Activated CD8-positive, alpha-beta memory T cell treated with anti-CD3 and anti-CD28 coated beads, Interleukin-2, amount 50 U/mL, for 4 hours (primary cell): ENCODE measurements around the gene CACNA1B.
"Not testable (repeated sequence)": the region's sequence is repeated elsewhere in the genome, so short reads cannot be mapped to it uniquely, and the experiment has no call there.

Experiments used
- DNase-seq: peaks from one replicate; pipeline ENCODE4 v3.0.0-alpha.2; 2020

The CACNA1B gene

DNA sequence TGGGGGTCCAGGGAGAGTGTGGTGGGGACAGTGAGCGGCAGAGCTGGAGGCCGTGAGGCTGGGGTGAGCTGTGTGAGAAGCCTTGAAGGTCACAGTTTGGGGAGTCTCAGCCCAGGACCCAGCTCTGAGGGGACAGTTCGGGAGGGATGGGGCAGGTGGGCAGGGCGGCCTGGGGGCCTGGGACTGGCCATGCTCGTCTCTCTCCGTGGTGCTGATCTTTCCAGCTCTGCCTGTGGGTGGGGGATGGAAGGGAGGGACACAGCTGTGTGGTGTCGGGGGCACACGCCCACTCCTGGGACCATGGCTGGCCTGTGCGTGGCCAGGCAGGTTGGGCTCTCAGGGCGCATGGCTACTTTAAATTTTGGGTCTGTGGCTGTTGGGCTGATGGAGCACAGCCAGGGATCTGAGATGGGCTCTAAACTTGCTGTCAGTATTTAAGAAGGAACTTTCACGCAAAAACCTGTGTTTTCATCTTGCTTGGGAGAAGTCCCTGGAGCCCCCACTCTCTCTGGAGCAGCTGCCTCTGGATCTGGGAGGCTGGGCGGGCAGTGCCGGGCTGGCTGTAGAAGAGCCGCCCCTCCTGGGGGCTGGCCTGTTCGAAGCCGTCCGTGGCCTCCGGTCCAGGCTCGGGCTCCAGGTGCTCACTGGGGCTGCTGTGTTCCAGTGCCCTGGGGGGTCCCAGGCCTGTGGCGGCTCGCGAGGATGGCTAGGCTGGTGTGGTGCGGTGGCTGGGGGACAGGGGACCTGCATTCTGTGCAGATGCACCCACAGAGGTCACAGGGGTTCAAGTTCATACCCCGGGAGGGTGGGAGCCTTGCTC is 13.4 kb downstream of the CACNA1B start:
- DNase-seq = not testable (repeated sequence)

DNA sequence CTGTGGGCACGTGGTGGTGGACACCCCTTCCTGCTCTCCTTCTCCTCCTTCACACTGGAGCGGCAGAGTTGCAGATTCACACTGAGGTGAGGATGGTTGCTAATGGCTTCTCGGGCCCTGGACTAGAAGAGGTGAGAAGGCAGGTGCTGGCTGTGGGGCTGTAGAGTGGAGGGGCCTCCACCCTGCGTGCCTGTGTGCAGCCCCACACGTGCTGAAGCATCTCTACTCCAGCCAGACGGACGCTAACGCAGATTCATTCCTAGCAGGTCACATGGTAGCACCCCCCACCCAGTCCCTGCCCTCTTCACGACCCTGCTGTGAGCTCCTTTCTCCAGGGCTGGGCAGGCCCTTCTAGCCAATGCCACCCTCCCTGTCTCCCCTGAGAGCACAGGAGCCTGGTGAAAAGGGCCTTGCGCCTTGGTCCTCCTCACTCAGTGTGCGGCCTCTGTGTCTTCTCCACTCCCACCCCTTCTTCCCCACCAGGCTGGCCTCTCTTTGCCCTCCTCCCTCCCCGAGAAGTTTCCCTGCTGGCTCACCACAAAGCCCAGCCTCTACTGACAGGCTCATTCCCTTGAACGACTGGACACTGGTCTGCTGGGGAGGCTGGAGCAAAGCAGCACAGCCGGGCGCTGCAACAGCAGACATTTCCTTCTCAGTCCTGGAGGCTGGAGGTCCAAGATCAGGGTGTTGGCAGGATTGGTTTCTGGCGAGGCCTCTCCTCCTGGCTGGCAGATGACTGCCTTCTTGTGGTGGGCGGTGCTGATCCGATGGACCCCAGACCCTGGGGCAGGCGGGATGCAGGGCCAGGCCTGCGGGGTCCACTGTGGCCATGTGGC is 14.2 kb downstream of the CACNA1B start:
- DNase-seq = no peak

DNA sequence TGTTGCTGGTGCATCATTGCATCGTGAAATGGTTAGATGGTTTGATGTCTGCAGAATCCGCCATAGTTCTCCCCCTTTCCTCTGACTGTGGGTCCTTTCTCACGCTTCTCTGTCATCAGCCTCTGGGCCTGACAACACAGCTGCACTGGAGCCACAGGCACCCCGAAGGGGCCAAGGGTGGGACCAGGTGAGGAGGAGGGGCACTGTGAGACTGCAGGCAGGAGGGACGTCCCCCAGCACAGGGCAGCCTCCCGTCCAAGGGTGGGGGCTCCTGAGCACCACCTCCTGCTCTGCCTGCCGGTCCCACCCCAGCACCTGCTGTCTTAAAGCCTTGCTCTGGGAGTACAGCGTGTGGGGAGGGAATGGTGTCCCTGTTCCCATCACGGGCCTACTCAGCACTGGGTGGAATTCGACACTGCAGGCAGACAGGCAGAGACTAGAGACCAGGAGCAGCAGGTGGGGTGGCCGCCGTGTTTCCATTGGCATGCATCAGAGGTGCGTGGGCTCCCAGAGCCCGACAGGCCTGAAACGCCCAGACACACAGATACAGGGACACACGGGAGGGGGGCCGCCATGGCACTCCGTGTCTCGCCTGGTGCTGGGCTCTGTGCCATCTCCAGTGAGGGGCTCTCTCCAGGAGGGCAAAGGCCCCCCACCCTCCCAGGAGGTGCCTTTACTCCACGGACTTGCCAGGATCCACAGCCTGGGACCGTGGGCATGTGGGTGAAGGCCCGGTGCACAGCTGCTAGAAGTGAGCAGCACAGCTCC is 15.0 kb downstream of the CACNA1B start:
- no peak for DNase-seq

DNA sequence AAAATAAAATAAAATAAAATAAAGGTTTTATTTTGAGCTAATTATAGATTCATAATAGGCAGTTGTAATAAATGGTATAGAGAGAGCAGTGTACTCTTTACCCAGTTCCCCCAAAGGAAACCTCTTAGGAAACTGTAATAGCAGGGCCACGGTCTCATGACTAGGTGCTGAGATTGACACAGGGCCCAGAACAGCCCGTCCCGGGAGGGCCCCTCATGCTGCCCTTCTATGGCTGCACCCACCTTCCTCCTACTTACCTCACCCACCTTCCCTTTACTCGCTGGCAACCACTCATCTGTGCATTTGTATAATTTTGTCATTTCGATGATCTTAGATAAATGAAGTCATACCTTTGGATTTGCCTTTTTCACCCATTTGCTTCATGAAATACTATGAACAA is 16.1 kb downstream of the CACNA1B start:
- no peak for DNase-seq

GRCh38 chr9:137899551-137900360 is 22.2 kb downstream of the CACNA1B start:
- no peak for DNase-seq

- no peak for DNase-seq
Measured at GRCh38 chr9:137900584-137901310, 23.2 kb downstream of the CACNA1B start.

DNA sequence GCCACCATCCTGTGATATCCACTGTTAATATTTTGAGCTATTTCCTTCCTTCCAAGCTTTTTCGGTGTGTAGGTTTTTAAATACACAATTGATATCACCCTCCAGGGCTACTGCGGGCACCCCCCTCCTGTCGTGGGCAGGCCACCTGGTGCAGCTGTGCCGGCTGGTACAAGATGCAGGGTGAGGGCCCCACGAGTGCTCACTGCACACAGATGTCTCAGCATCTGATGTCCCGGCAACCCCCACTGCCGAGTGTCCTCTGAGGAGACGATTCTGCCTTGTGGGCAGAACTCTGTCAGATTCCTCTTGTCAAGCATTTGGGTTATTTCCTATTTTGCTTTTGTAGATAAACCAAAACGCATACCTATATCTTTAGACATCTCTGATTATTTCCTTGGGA is 25.1 kb downstream of the CACNA1B start:
- no peak for DNase-seq

GRCh38 chr9:137905740-137906139 is 28.2 kb downstream of the CACNA1B start:
- DNase-seq = no peak

GRCh38 chr9:137907776-137908175 is 30.2 kb downstream of the CACNA1B start:
- no peak for DNase-seq

DNA sequence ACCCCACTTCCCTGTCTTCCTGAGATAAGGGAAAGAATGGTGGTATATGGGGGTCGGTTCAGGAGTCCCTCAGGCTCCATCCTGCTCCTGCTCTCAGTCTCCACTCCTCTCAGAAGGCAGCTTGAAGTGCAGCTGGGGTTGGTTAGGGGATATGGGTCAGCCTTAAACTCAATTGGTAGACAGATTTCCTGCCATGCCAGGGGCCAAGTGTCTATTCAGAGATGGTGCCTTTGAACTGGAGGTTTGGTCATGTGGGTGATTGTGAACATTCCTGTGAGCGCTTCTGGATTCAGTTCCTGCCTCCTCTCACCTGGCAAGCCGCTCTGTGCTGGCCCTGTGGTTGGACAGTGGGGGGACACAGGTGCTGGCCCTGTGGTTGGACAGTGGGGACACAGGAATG is 35.1 kb downstream of the CACNA1B start:
- DNase-seq = no peak

DNA sequence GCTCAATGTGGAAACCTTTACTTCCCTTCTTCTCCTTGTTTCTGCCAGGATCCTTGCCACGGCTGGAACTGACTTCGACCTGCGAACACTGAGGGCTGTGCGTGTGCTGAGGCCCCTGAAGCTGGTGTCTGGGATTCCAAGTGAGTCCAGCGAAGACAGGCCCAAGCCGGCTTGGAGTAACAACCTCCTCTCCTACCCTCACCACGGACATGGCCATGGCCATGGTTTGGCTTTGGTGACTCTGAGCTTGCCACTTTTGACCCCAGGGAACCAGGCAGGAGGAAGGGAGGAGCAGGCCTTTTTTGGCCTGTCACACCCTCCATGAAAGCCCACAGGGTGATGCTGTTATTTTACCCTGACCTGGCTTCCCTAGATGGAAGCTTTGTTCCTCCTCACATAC is 35.5 kb downstream of the CACNA1B start:
- DNase-seq = no peak

DNA sequence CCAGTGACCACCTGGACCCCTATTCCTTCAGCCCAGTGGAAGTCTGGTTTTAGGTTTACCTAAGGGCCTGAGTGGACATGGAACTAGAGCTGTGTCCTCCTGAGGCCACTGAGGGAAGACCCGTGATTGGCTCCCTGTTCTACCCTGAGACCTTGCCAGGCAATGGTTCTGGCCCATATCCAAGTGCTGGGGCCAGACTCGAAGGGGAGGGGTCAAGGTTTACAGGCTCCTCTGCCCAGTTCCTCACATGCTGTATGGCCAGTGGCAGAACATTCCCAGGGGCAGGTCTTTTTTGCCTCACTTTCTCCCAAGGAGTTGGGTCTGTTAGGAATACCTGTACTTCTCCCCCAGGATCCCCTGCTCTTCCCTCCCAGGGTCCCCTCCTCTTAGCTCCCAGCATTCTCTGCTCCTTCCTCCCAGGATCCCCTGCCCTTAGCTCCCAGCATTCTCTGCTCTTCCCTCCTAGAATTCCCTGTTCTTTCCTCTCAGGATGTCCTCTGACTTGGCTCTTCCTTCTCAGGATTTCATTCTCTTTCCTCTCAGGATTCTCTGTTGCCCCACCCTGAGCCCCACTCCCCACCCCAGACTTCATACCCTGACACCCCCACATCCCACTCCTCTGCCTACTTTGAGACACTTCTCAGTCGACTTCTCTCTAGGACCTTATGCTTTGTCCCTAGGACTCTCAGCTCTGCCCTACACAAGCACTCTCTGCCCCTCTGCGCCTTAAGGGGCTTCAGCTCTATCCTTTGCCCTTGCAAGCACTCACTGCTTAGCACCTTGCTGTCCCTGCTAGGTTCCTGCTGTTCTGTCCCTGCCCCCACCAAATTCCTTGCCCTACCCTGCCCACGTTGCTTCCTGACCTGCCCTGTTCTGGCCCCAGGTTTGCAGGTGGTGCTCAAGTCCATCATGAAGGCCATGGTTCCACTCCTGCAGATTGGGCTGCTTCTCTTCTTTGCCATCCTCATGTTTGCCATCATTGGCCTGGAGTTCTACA is 36.5 kb downstream of the CACNA1B start:
- DNase-seq = no peak

DNA sequence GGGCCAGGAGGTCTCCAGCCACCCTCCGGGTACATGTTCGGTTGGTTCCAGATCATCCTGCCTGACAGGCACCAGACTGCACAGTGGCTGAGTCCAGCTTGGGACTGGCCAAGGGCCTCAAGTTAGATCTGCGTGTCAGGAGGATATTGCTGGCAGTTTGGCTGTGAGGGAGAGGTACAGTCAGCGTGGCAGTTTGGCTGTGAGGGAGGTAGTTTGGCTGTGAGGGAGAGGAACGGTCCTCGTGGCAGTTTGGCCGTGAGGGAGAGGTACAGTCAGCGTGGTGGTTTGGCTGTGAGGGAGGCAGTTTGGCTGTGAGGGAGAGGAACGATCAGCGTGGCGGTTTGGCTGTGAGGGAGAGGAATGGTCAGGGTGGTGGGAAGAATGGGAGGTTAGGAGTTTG is 39.0 kb downstream of the CACNA1B start:
- no peak for DNase-seq

DNA sequence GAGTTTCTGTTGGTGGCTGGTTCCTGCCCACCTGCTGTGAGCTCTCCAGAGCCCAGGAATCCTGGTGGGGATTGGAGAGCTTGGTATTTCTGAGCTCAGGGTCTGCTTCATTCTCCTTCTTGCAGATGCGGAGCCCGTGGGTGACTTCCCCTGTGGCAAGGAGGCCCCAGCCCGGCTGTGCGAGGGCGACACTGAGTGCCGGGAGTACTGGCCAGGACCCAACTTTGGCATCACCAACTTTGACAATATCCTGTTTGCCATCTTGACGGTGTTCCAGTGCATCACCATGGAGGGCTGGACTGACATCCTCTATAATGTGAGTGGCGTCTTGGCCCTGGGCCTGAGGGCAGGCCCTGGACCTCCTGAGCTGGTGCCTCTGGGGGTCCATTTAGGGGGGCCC is 39.5 kb downstream of the CACNA1B start:
- DNase-seq = no peak

DNA sequence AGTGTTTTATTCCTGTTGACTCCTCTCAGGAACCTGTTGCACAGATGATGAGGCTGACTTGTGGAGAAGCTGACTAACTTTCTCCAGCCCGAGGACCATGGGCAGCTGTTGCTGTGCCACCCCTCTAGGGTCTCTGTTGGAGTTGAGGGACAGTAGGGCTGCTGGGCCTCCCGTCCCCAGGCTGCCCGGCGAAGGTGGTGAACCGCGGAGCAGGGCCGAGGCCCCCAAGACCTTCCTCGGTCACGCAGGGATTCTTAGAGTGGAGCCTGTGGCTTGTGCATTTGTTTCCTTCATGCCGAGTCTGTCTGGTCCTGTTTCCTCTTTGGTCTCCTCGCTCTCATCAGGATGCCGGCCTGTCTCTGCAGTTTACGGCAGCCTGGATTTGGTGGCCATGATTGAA is 40.2 kb downstream of the CACNA1B start:
- no peak for DNase-seq

- no peak for DNase-seq
Measured at GRCh38 chr9:137918331-137919094, 40.9 kb downstream of the CACNA1B start.

- DNase-seq = no peak
Measured at GRCh38 chr9:137919095-137919465, 41.5 kb downstream of the CACNA1B start.

DNA sequence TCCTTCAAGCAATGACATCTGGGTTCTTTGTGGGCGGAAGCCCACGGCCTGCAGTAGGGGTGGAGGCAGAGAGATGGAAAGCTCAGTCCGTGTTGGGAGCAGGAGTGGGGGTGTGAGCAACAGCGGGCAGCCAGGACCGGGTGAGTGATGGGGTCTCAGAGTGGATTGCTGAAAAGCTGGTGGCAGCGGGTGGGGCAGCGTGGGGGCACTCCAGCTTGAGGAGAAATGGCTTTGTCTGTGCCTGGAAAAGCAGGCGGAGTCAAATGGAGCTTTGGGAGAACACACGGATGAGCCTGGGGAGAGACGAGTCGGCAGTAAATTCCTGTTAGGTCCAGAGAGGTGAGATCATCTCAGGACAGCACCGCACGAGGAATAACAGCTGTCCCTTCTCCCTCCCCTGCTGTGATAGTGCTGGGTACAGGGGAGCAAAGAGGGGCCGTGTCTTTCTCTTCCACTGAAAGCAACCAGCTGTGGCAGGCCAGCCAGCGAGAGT is 42.1 kb downstream of the CACNA1B start:
- DNase-seq = no peak

- no peak for DNase-seq
Measured at GRCh38 chr9:137920753-137921152, 43.2 kb downstream of the CACNA1B start.

- DNase-seq = no peak
Measured at GRCh38 chr9:137924169-137924568, 46.6 kb downstream of the CACNA1B start.
